Lower lobe of right lung (tissue), 2 donors: ENCODE data around the gene IRF2BPL. TPM values are rescaled to one million over a fixed set of nuclear protein-coding genes. Genes with fewer than 3 reads are reported as not detected.

ENCODE experiments used
- ATAC-seq, 2 donors: fragments of 200-7000 bp; cut with Tn5 transposase; one replicate each; pipeline ENCODE4 v1.9.1; 2020 to 2022; ENCODE audit warnings: mild to moderate bottlenecking in 2 of 2, moderate library complexity in 2 of 2
- DNase-seq: peaks from one replicate; pipeline ENCODE4 v3.0.0-alpha.2; 2020
- H3K27ac ChIP-seq: fragments of 200-600 bp; one replicate; pipeline ENCODE4 v1.8.0; 2022
- H3K27me3 ChIP-seq: fragments of 200-600 bp; one replicate; pipeline ENCODE4 v1.8.0; 2022; ENCODE audit warnings: low read depth
- H3K36me3 ChIP-seq: fragments of 200-600 bp; one replicate; pipeline ENCODE4 v1.8.0; 2022; ENCODE audit warnings: mild to moderate bottlenecking
- H3K4me1 ChIP-seq: fragments of 200-600 bp; one replicate; pipeline ENCODE4 v1.8.0; 2022
- H3K4me3 ChIP-seq: fragments of 200-600 bp; one replicate; pipeline ENCODE4 v1.8.0; 2022; ENCODE audit warnings: mild to moderate bottlenecking
- H3K9me3 ChIP-seq: fragments of 200-600 bp; one replicate; pipeline ENCODE4 v1.8.0; 2022
- CTCF ChIP-seq: fragments of 200-600 bp; IDR thresholded peaks from one replicate; pipeline ENCODE4 v1.8.0; 2022; ENCODE audit warnings: antibody characterized with exemption, mild to moderate bottlenecking
- intact Hi-C: fragments of 100-400 bp; cut with DNase I; formaldehyde crosslinking; loops from one replicate; pipeline ENCODE4 v1.11.0; 2022
- total RNA-seq: library from RNA; stranded (reverse); fragmentation: NEBNext Ultra II Directional; extraction: Animal tissue kit (Norgen Biotek cat#: 25700); gene quantifications from one replicate; pipeline ENCODE4 v1.2.1, GENCODE V29; 2021
- donor health status: DM: no; HTN: yes; CAD: no; lungs with severe emphysema.

Gene IRF2BPL
- total RNA-seq, 1 donor from 2014 or later: 44.3 TPM

- peaks cover 20% of the 10 kb centered on the region for H3K4me1 ChIP-seq
These were observed 31.1 kb downstream of the IRF2BPL start for GRCh38 chr14:76997257-76997970.

GRCh38 chr14:76996563-76997146, 31.9 kb downstream of the IRF2BPL start:
- H3K27ac ChIP-seq: no peak overlapping the region
- ATAC-seq (no peak), DNase-seq (no peak)
- intact Hi-C loops: no loop called here
- H3K9me3 ChIP-seq: no peaks in the 10 kb centered on the region
- H3K4me3 ChIP-seq: no peak overlapping the region
- H3K27me3 ChIP-seq: no peaks in the 10 kb centered on the region
- no peak for TF ChIP-seq CTCF
- H3K4me1 ChIP-seq: peaks cover 20% of the 10 kb centered on the region
- H3K36me3 ChIP-seq: no peaks in the 10 kb centered on the region

More at GRCh38 chr14:76997257-76997970, 31.1 kb downstream of the IRF2BPL start:
- no peaks in the 10 kb centered on the region for H3K27me3 ChIP-seq
- intact Hi-C loops: no loop called here
- no peak overlapping the region for H3K27ac ChIP-seq
- ATAC-seq: no peak
- no peak overlapping the region for H3K4me3 ChIP-seq
- TF ChIP-seq CTCF: no peak
- H3K9me3 ChIP-seq: no peaks in the 10 kb centered on the region
- DNase-seq: no peak
- no peaks in the 10 kb centered on the region for H3K36me3 ChIP-seq

GRCh38 chr14:76995279-76996035, 33.1 kb downstream of the IRF2BPL start:
- intact Hi-C loops: no loop called here
- H3K27me3 ChIP-seq: no peaks in the 10 kb centered on the region
- H3K4me3 ChIP-seq: no peak overlapping the region
- DNase-seq (no peak), ATAC-seq (no peak)
- TF ChIP-seq CTCF: no peak
- peaks cover 14% of the 10 kb centered on the region for H3K4me1 ChIP-seq
- no peak overlapping the region for H3K27ac ChIP-seq
- no peaks in the 10 kb centered on the region for H3K36me3 ChIP-seq
- no peaks in the 10 kb centered on the region for H3K9me3 ChIP-seq

- ATAC-seq: no peak
These were observed 34.8 kb downstream of the IRF2BPL start for GRCh38 chr14:76993752-76994151.

More at GRCh38 chr14:76993752-76994151, 34.8 kb downstream of the IRF2BPL start:
- no peak for DNase-seq
- no peak overlapping the region for H3K27ac ChIP-seq
- no peaks in the 10 kb centered on the region for H3K27me3 ChIP-seq
- no peaks in the 10 kb centered on the region for H3K9me3 ChIP-seq
- no peak overlapping the region for H3K4me3 ChIP-seq
- H3K4me1 ChIP-seq: peaks cover 8% of the 10 kb centered on the region
- no peaks in the 10 kb centered on the region for H3K36me3 ChIP-seq
- intact Hi-C loops: no loop called here
- no peak for TF ChIP-seq CTCF
